KMS-11 (cell line): ENCODE results near the gene ZNF423.

Experiments
- H2AFZ ChIP-seq: fragments of 200-600 bp; sonication (generic); 2 replicates; pipeline ENCODE4 v1.6.1; 2016; ENCODE audit warnings: antibody characterized with exemption, mixed run types, low read depth
- H3K27ac ChIP-seq: fragments of 200-600 bp; sonication (generic); 2 replicates; pipeline ENCODE4 v1.6.1; 2016; ENCODE audit warnings: mild to moderate bottlenecking, mixed run types
- H3K27me3 ChIP-seq: fragments of 200-600 bp; sonication (generic); 2 replicates; pipeline ENCODE4 v1.6.1; 2017; ENCODE audit warnings: mild to moderate bottlenecking, low read depth, mixed run types, moderate library complexity; ENCODE audit not compliant: insufficient read depth
- H3K36me3 ChIP-seq: fragments of 200-600 bp; sonication (generic); 2 replicates; pipeline ENCODE4 v1.6.1; 2017; ENCODE audit warnings: mild to moderate bottlenecking, mixed run types; ENCODE audit not compliant: insufficient read depth
- H3K4me1 ChIP-seq: fragments of 200-600 bp; sonication (generic); 2 replicates; pipeline ENCODE4 v1.6.1; 2016; ENCODE audit warnings: mild to moderate bottlenecking, low read depth, mixed run types; ENCODE audit not compliant: poor library complexity, severe bottlenecking
- H3K4me2 ChIP-seq: fragments of 200-600 bp; sonication (generic); 2 replicates; pipeline ENCODE4 v1.7.0; 2016; ENCODE audit warnings: mild to moderate bottlenecking, mixed run types
- H3K4me3 ChIP-seq: fragments of 200-600 bp; sonication (generic); IDR thresholded peaks from 2 replicates; pipeline ENCODE4 v1.6.1; 2017; ENCODE audit warnings: low read depth, low read length, mixed read lengths; ENCODE audit not compliant: insufficient read depth
- H3K79me2 ChIP-seq: fragments of 200-600 bp; sonication (generic); 2 replicates; pipeline ENCODE4 v1.6.1; 2016; ENCODE audit warnings: low read depth, mixed run types; ENCODE audit not compliant: insufficient read depth
- H3K9ac ChIP-seq: fragments of 200-600 bp; sonication (generic); 2 replicates; pipeline ENCODE4 v1.6.1; 2016; ENCODE audit warnings: mild to moderate bottlenecking, mixed run types
- H4K20me1 ChIP-seq: fragments of 200-600 bp; sonication (generic); 2 replicates; pipeline ENCODE4 v1.6.1; 2016; ENCODE audit warnings: mild to moderate bottlenecking, mixed run types; ENCODE audit not compliant: insufficient read depth
- TF ChIP-seq, protein P1 (sequence below): fragments of 200-600 bp; sonication (generic); conservative IDR thresholded peaks from 2 replicates; pipeline ENCODE4 v1.6.1; 2017; ENCODE audit warnings: low read depth, mild to moderate bottlenecking, antibody characterized with exemption, low read length, moderate library complexity, mixed read lengths

ZNF423 gene

DNA sequence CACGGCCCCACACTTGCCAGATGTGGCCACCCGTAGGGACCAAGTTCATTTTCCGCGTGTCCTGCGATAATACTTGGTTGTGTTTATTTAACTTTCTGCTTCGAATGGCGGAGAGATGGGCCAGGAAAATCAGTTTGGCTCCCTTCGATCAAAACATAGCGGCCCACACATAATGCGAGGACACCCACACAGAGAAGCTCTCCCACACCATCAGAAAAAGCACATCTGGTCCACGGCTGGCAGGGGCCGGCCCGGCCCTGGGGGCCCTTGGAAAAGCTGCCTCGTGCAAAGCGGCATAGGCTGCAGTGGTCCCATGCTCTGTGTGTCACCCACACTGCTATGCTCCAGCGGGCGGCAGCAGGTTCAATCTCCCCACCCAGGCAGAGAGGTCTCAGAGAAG, 46.9 kb downstream of the ZNF423 start:
- H3K27me3 ChIP-seq: no peaks in the 10 kb centered on the region
- no peak overlapping the region for H2AFZ ChIP-seq
- H3K36me3 ChIP-seq: no peaks in the 10 kb centered on the region
- no peak overlapping the region for H3K4me2 ChIP-seq
- no peak overlapping the region for H3K9ac ChIP-seq
- no peaks in the 10 kb centered on the region for H4K20me1 ChIP-seq
- TF ChIP-seq, protein P1, sequence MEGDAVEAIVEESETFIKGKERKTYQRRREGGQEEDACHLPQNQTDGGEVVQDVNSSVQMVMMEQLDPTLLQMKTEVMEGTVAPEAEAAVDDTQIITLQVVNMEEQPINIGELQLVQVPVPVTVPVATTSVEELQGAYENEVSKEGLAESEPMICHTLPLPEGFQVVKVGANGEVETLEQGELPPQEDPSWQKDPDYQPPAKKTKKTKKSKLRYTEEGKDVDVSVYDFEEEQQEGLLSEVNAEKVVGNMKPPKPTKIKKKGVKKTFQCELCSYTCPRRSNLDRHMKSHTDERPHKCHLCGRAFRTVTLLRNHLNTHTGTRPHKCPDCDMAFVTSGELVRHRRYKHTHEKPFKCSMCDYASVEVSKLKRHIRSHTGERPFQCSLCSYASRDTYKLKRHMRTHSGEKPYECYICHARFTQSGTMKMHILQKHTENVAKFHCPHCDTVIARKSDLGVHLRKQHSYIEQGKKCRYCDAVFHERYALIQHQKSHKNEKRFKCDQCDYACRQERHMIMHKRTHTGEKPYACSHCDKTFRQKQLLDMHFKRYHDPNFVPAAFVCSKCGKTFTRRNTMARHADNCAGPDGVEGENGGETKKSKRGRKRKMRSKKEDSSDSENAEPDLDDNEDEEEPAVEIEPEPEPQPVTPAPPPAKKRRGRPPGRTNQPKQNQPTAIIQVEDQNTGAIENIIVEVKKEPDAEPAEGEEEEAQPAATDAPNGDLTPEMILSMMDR: no peak
- H3K4me1 ChIP-seq: no peaks in the 10 kb centered on the region
- H3K4me3 ChIP-seq: no peak overlapping the region
- H3K79me2 ChIP-seq: no peaks in the 10 kb centered on the region
- H3K27ac ChIP-seq: no peak overlapping the region

DNA sequence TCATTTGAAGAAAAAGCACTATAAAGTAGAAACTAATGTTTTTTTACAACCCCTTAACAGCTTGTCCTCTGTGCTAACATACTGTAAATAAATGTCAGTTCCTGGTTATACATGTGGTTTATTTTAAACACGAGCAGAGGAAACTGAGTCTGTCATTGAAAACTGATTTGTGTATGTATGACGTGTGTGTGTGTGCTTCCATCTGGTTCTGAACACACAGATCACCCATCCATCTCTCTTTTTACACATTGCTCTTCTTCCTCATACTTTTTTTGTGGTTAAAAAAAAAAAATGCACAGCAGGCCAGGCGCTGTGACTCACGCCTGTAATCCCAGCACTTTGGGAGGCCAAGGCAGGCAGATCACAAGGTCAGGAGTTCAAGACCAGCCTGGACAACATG, 49.5 kb downstream of the ZNF423 start:
- Histone ChIP-seq H3K79me2 (no peaks in the 10 kb centered on the region), H3K27ac (no peak overlapping the region), H4K20me1 (no peaks in the 10 kb centered on the region), H2AFZ (no peak overlapping the region), H3K4me2 (no peak overlapping the region), H3K36me3 (no peaks in the 10 kb centered on the region), H3K4me3 (no peak overlapping the region), H3K27me3 (no peaks in the 10 kb centered on the region), H3K4me1 (no peaks in the 10 kb centered on the region), H3K9ac (no peak overlapping the region)
- TF ChIP-seq, protein P1: no peak

DNA sequence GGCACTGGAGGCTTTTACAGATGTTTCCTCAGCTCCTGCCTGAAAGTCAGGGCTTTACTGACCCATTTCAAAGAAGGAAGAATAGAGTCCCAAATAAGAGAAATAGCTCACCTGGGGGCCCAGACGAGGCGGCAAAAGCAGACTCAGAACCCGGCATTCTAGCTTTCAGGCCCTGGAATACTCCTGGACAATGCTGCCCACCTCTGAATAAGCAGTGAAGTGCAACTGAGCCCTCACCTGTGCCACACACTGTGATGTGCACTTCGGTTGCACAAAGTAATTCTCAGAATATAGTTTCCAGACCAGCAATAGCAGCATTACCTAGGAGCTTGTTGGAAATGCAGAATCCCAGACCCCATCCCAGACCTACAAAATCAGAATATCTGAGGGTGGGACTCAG, 54.6 kb downstream of the ZNF423 start:
- Histone ChIP-seq H3K4me3 (no peak overlapping the region), H3K9ac (no peak overlapping the region), H2AFZ (no peak overlapping the region), H3K36me3 (no peaks in the 10 kb centered on the region), H3K27ac (no peak overlapping the region), H4K20me1 (no peaks in the 10 kb centered on the region), H3K27me3 (no peaks in the 10 kb centered on the region), H3K79me2 (no peaks in the 10 kb centered on the region), H3K4me2 (no peak overlapping the region), H3K4me1 (no peaks in the 10 kb centered on the region)
- TF ChIP-seq, protein P1: no peak

DNA sequence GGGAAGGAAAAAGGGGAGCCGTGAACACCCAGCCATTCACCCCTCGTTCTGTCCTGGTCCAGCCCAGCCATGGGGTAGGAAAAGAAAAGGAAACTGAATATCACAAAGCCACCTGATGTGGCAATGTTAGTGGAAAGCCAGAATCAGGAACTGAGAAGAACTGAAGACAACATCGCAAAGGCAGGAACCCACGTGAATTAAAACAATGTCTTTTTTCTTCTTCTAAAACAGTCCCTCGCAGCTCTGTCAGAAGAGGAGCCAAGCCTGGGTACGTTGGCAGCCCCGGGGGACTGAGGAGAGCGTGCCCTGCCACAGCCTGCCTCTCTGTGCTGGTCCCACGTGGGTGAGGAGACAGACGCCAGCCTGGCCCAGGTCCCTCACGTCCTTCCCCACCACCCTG, 55.0 kb downstream of the ZNF423 start:
- TF ChIP-seq, protein P1: no peak

DNA sequence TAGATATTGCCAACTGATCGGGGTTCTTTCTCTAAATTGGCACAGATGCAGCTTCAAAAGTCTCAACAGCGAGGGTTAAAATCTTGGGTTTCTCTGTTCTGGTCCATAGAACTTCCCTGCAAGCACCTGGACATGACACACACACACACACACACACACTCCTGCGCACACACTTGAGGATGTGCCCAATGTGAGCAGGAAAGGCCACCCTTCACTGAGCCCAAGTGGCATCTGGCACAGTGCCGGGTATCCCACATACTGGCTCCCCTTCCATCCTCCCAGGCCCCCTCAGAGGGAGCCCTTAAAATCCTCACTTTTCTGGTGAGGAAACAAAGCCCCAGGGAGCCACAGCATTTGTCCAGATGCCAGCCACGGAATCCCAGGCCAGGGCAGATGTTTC, 55.5 kb downstream of the ZNF423 start:
- H3K4me3 ChIP-seq: no peak overlapping the region
- no peaks in the 10 kb centered on the region for H4K20me1 ChIP-seq
- H3K4me2 ChIP-seq: no peak overlapping the region
- no peak overlapping the region for H3K9ac ChIP-seq
- H3K79me2 ChIP-seq: no peaks in the 10 kb centered on the region
- no peak overlapping the region for H3K27ac ChIP-seq
- no peaks in the 10 kb centered on the region for H3K4me1 ChIP-seq
- H3K27me3 ChIP-seq: no peaks in the 10 kb centered on the region
- TF ChIP-seq, protein P1: no peak
- no peak overlapping the region for H2AFZ ChIP-seq
- no peaks in the 10 kb centered on the region for H3K36me3 ChIP-seq

More for the DNA sequence above, 55.0 kb downstream of the ZNF423 start:
- Histone ChIP-seq H3K4me1 (no peaks in the 10 kb centered on the region), H3K79me2 (no peaks in the 10 kb centered on the region), H3K4me3 (no peak overlapping the region), H4K20me1 (no peaks in the 10 kb centered on the region), H3K36me3 (no peaks in the 10 kb centered on the region), H3K9ac (no peak overlapping the region), H3K4me2 (no peak overlapping the region), H3K27me3 (no peaks in the 10 kb centered on the region), H2AFZ (no peak overlapping the region), H3K27ac (no peak overlapping the region)
